Astrocyte (in vitro differentiated cells and primary cell): Measurements from ENCODE around the gene FUT6. TPM values are rescaled to one million over a fixed set of nuclear protein-coding genes. Genes with fewer than 3 reads are reported as not detected.

Experiments used
- DNase-seq: peaks from one replicate; pipeline ENCODE4 v3.0.0-alpha.2; 2010; ENCODE audit warnings: low read depth
- FAIRE-seq: peaks from 2 replicates; lab custom pipeline; 2011; peaks lifted over from hg19 to GRCh38; lab: Jason Lieb, UNC
- H2AFZ ChIP-seq: 2 replicates; pipeline ENCODE4 v1.6.0; 2012; ENCODE audit warnings: low read depth, low read length, inconsistent platforms
- H3K27ac ChIP-seq: 2 replicates; pipeline ENCODE4 v1.5.1; 2011; ENCODE audit warnings: low read depth, low read length, inconsistent platforms
- H3K27me3 ChIP-seq: 2 replicates; pipeline ENCODE4 v1.6.0; 2011; ENCODE audit warnings: low read length, inconsistent platforms; ENCODE audit not compliant: insufficient read depth
- H3K36me3 ChIP-seq: 2 replicates; pipeline ENCODE4 v1.5.1; 2011; ENCODE audit warnings: low read length, inconsistent platforms; ENCODE audit not compliant: insufficient read depth
- H3K4me1 ChIP-seq: 2 replicates; pipeline ENCODE4 v1.5.1; 2011; ENCODE audit warnings: low read length, inconsistent platforms; ENCODE audit not compliant: insufficient read depth
- H3K4me2 ChIP-seq: 2 replicates; pipeline ENCODE4 v1.6.0; 2012; ENCODE audit warnings: low read length, inconsistent platforms
- H3K4me3 ChIP-seq: 2 replicates; pipeline ENCODE4 v1.5.1; 2011; ENCODE audit warnings: low read depth, mild to moderate bottlenecking, low read length, inconsistent platforms; ENCODE audit not compliant: insufficient read depth
- H3K79me2 ChIP-seq: 2 replicates; pipeline ENCODE4 v1.6.0; 2012; ENCODE audit warnings: mild to moderate bottlenecking, low read length, inconsistent platforms; ENCODE audit not compliant: insufficient read depth
- H3K9ac ChIP-seq: 2 replicates; pipeline ENCODE4 v1.6.0; 2012; ENCODE audit warnings: mild to moderate bottlenecking, low read length, inconsistent platforms
- H3K9me3 ChIP-seq: 2 replicates; pipeline ENCODE4 v1.5.1; 2012; ENCODE audit warnings: low read depth, mild to moderate bottlenecking, low read length, inconsistent platforms; ENCODE audit not compliant: insufficient read depth
- H4K20me1 ChIP-seq: 2 replicates; pipeline ENCODE4 v1.6.0; 2012; ENCODE audit warnings: low read length, inconsistent platforms; ENCODE audit not compliant: insufficient read depth
- H3K27ac Mint-ChIP-seq: one replicate; pipeline ENCODE4 v1.8.0; 2021; ENCODE audit warnings: mild to moderate bottlenecking, mixed read lengths; ENCODE audit not compliant: unreplicated experiment
- H3K27me3 Mint-ChIP-seq: one replicate; pipeline ENCODE4 v1.8.0; 2021; ENCODE audit warnings: low read depth, mixed read lengths; ENCODE audit not compliant: unreplicated experiment
- H3K36me3 Mint-ChIP-seq: one replicate; pipeline ENCODE4 v1.8.0; 2021; ENCODE audit warnings: low read depth, mixed read lengths; ENCODE audit not compliant: unreplicated experiment
- H3K4me1 Mint-ChIP-seq: one replicate; pipeline ENCODE4 v1.8.0; 2021; ENCODE audit warnings: low read depth, mixed read lengths; ENCODE audit not compliant: unreplicated experiment
- H3K4me3 Mint-ChIP-seq: one replicate; pipeline ENCODE4 v1.8.0; 2021; ENCODE audit warnings: mild to moderate bottlenecking, moderate library complexity, mixed read lengths; ENCODE audit not compliant: unreplicated experiment
- H3K9me3 Mint-ChIP-seq: one replicate; pipeline ENCODE4 v1.8.0; 2021; ENCODE audit warnings: mild to moderate bottlenecking, mixed read lengths; ENCODE audit not compliant: unreplicated experiment
- CTCF ChIP-seq: IDR thresholded peaks from 2 replicates; pipeline ENCODE4 v1.5.1; 2011; ENCODE audit warnings: low read depth, mild to moderate bottlenecking, inconsistent platforms, low read length, moderate library complexity; ENCODE audit not compliant: insufficient read depth
- EZH2 ChIP-seq: IDR thresholded peaks from 2 replicates; pipeline ENCODE4 v1.6.1; 2012; ENCODE audit warnings: mild to moderate bottlenecking, low read length, inconsistent platforms; ENCODE audit not compliant: insufficient read depth
- total RNA-seq: library from RNA; stranded (reverse); gene quantifications from 2 replicates; pipeline ENCODE4 v1.2.1, GENCODE V29; 2021

Gene FUT6
- total RNA-seq, 1 donor from 2014 or later = 0.09 TPM

DNA sequence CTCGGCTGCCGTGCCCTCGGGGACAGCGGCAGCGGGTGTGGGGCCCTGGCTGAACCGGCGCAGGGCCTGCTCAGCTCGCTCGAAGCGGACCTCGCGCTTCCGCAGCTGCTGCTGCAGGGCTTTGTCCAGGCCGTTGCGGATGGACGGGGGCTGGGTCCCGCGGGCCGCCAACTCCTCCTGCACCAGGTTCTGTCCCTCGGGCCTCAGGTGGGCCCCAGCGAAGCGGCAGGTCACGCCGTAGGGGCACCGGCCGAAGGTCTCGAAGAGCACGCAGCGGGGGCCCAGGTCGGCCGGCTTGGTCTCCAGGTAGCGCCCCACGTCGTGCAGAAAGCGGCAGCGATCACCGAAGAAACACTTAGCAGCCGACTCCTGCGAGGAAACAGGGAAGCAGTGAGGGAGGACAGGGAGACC is 50.1 kb downstream of the FUT6 start:
- H3K9me3 Mint-ChIP-seq = peaks cover 2% of the 10 kb centered on the region
- Histone ChIP-seq H3K9me3 (no peaks in the 10 kb centered on the region), H3K79me2 (peaks cover 9% of the 10 kb centered on the region), H3K27ac (no peak overlapping the region), H3K9ac (no peak overlapping the region), H4K20me1 (peaks cover 7% of the 10 kb centered on the region), H2AFZ (no peak overlapping the region), H3K4me3 (no peak overlapping the region), H3K4me1 (peaks cover 7% of the 10 kb centered on the region), H3K4me2 (no peak overlapping the region), H3K27me3 (no peaks in the 10 kb centered on the region), H3K36me3 (peaks cover 5% of the 10 kb centered on the region)
- H3K27me3 Mint-ChIP-seq = no peaks in the 10 kb centered on the region
- peak overlapping the region; percentile 58 for H3K27ac Mint-ChIP-seq
- H3K4me3 Mint-ChIP-seq = no peak overlapping the region
- TF ChIP-seq CTCF = no peak
- TF ChIP-seq EZH2 = no peak
- H3K36me3 Mint-ChIP-seq = peaks cover 9% of the 10 kb centered on the region
- FAIRE-seq (no peak), DNase-seq (no peak)
- peaks cover 5% of the 10 kb centered on the region for H3K4me1 Mint-ChIP-seq

- Histone ChIP-seq H3K79me2 (peaks cover 9% of the 10 kb centered on the region), H3K4me3 (no peak overlapping the region), H3K9ac (no peak overlapping the region), H3K4me1 (peaks cover 7% of the 10 kb centered on the region), H3K27ac (no peak overlapping the region), H3K36me3 (peaks cover 5% of the 10 kb centered on the region), H3K4me2 (no peak overlapping the region), H2AFZ (no peak overlapping the region), H3K9me3 (no peaks in the 10 kb centered on the region), H4K20me1 (peaks cover 7% of the 10 kb centered on the region), H3K27me3 (no peaks in the 10 kb centered on the region)
- no peak overlapping the region for H3K4me3 Mint-ChIP-seq
- TF ChIP-seq CTCF = no peak
- TF ChIP-seq EZH2 = no peak
- no peaks in the 10 kb centered on the region for H3K27me3 Mint-ChIP-seq
- DNase-seq = no peak
- FAIRE-seq = no peak
- H3K27ac Mint-ChIP-seq = no peak overlapping the region
- peaks cover 2% of the 10 kb centered on the region for H3K9me3 Mint-ChIP-seq
- peaks cover 5% of the 10 kb centered on the region for H3K4me1 Mint-ChIP-seq
- peaks cover 9% of the 10 kb centered on the region for H3K36me3 Mint-ChIP-seq
Observed at GRCh38 chr19:5788422-5788821, 51.1 kb downstream of the FUT6 start.

DNA sequence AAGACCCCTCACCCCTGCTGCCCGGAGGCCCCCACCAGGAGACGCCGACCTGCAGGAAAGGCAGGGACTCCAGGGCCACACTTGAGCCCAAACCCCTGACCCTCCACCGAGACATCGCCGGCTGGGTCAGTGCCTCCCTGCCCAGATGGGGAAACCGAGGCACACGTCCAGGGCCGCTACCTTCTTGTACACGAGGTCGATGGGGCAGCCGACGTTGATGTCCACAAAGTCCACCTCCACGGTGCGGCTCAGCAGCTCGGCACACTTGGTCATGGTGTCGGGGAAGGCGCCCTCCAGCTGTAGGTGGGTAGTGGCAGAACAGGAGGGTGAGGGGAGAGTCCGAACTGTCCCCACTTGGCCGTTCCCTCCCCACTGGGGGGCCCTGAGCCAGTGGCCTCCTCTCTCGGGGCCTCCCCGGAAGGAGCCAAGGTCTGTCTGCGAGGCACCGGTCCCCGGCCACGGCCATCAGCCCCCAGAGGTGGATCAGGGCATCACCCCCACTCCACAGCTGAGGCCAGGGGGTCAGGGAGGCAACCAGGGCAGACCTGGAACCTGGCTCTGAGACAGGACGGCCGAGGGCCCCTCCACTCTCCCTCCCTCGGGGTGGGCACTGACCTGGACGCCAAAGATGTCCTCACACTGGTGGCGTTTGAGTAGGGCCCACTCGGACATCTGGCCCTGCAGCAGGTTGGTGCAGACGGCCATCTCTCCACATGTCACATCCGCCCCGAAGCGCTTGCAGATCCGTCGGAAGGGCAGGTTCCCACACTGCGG is 51.9 kb downstream of the FUT6 start:
- TF ChIP-seq EZH2 = no peak
- H3K4me3 Mint-ChIP-seq = no peak overlapping the region

More for the DNA sequence above, 51.9 kb downstream of the FUT6 start:
- Histone ChIP-seq H3K4me3 (no peak overlapping the region), H3K9me3 (no peaks in the 10 kb centered on the region), H3K27me3 (no peaks in the 10 kb centered on the region), H4K20me1 (peaks cover 7% of the 10 kb centered on the region), H2AFZ (no peak overlapping the region), H3K79me2 (peaks cover 9% of the 10 kb centered on the region), H3K4me1 (peaks cover 7% of the 10 kb centered on the region), H3K36me3 (peaks cover 5% of the 10 kb centered on the region), H3K9ac (no peak overlapping the region), H3K4me2 (no peak overlapping the region), H3K27ac (no peak overlapping the region)
- Mint-ChIP-seq H3K27ac (no peak overlapping the region), H3K36me3 (peaks cover 9% of the 10 kb centered on the region), H3K27me3 (no peaks in the 10 kb centered on the region), H3K4me1 (peaks cover 5% of the 10 kb centered on the region), H3K9me3 (peaks cover 2% of the 10 kb centered on the region)
- DNase-seq (no peak), FAIRE-seq (no peak)
